Activated CD4-positive, alpha-beta T cell treated with anti-CD3 and anti-CD28 coated beads, Interleukin-2, amount 50 U/mL, for 1 hour (primary cell): Measurements from ENCODE around the gene SOX10.

Experiments used
- DNase-seq: peaks from one replicate; pipeline ENCODE4 v3.0.0-alpha.2; 2020

The SOX10 gene

GRCh38 chr22:37983860-37984791, at the start of gene SOX10:
TSS of gene SOX10 (minus strand) at chr22:37984555. CDS start at chr22:37983784, 771 bp downstream.
- DNase-seq, result no peak

- DNase-seq, result no peak
These were observed 49.3 kb upstream of the SOX10 start for GRCh38 chr22:38033522-38034277.

GRCh38 chr22:38032681-38033521, 48.5 kb upstream of the SOX10 start:
- no peak for DNase-seq

GRCh38 chr22:38031491-38031890, 47.1 kb upstream of the SOX10 start:
- no peak for DNase-seq

GRCh38 chr22:38030311-38031133, 46.2 kb upstream of the SOX10 start:
- DNase-seq, result no peak

- no peak for DNase-seq
These were observed 45.5 kb upstream of the SOX10 start for GRCh38 chr22:38029901-38030300.

- DNase-seq, result no peak
These were observed 45.0 kb upstream of the SOX10 start for GRCh38 chr22:38029370-38029769.

- no peak for DNase-seq
These were observed 44.2 kb upstream of the SOX10 start for GRCh38 chr22:38028344-38029130.

GRCh38 chr22:38027487-38027886, 43.1 kb upstream of the SOX10 start:
- DNase-seq, result no peak

GRCh38 chr22:38026130-38027111, 42.1 kb upstream of the SOX10 start:
- DNase-seq, result no peak

- no peak for DNase-seq
These were observed 41.2 kb upstream of the SOX10 start for GRCh38 chr22:38025514-38025913.

- DNase-seq, result no peak
These were observed 38.7 kb upstream of the SOX10 start for GRCh38 chr22:38023045-38023444.

- no peak for DNase-seq
These were observed 36.9 kb upstream of the SOX10 start for GRCh38 chr22:38021206-38021605.

GRCh38 chr22:38018938-38019827, 34.8 kb upstream of the SOX10 start:
- DNase-seq, result no peak

GRCh38 chr22:38017939-38018885, 33.9 kb upstream of the SOX10 start:
- no peak for DNase-seq

GRCh38 chr22:38017272-38017920, 33.0 kb upstream of the SOX10 start:
- DNase-seq, result no peak
